ENCODE data around the gene ALOX5AP.

DNA sequence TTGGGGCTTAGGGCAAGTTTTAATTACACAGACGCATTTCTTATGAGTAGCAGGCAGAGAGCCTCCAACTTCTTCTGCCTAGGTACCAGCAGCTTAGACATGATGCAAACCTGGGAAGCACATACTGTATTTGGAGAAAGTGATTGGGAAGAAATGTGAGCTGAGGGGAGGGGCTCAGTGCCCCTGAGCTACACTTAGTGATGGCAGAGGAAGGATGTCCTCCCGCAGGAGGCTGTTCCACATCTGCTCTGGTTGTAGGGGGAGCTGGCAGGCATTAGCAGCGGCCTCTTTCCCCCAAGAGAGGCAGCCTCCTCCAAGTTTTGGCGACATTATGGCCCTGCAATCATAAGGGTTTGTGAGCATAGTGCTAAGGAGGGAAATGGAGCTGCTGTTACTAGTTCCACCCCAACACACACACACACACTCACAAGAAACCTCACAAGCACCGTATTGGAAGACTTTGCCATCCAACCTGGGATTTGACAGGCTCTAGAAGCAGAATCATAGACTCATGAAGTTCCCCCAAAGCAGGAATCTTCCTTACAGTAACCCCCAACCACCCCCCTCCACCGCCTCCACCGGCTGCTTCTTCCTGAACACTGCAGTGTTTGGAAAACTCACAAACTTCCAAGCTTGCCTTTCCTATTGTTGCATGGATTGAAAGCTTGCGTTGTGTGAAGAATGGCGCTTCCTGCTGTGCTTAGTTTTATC is 3.3 kb downstream of the ALOX5AP start:
- TF ChIP-seq, protein P1, sequence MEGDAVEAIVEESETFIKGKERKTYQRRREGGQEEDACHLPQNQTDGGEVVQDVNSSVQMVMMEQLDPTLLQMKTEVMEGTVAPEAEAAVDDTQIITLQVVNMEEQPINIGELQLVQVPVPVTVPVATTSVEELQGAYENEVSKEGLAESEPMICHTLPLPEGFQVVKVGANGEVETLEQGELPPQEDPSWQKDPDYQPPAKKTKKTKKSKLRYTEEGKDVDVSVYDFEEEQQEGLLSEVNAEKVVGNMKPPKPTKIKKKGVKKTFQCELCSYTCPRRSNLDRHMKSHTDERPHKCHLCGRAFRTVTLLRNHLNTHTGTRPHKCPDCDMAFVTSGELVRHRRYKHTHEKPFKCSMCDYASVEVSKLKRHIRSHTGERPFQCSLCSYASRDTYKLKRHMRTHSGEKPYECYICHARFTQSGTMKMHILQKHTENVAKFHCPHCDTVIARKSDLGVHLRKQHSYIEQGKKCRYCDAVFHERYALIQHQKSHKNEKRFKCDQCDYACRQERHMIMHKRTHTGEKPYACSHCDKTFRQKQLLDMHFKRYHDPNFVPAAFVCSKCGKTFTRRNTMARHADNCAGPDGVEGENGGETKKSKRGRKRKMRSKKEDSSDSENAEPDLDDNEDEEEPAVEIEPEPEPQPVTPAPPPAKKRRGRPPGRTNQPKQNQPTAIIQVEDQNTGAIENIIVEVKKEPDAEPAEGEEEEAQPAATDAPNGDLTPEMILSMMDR (IDR thresholded peaks at IDR 0.05; ENCODE audit: low read length) = no peak
- TF ChIP-seq EZH2 (optimal IDR thresholded peaks at IDR 0.05; ENCODE audit: low read depth, low read length) = no peak
- no peak for TF ChIP-seq EZH2phosphoT487 (IDR thresholded peaks at IDR 0.05; ENCODE audit: low read length)

Data from MM.1S (cell line).